ENCODE results near the gene GRIA3.

DNA sequence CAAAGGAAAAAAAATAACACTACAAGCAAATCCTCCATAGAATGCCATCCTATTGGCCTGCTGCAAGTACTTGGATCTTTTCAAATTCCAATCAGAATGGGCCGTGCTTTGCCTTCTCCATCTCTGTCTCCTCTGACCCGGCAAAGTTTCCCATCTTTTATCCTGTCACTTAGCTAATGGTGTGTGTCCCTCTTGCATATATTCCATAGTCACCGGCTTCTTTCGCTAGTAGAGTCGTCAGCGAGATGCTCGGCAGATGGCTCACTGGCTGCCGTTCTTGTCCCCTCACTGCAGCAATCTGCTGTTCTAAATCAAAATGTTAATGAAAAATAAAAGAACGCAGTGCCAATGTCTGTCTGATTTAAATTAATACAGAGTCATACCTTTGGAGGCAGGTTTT is 22.1 kb downstream of the GRIA3 start:
- TF ChIP-seq, protein P1, sequence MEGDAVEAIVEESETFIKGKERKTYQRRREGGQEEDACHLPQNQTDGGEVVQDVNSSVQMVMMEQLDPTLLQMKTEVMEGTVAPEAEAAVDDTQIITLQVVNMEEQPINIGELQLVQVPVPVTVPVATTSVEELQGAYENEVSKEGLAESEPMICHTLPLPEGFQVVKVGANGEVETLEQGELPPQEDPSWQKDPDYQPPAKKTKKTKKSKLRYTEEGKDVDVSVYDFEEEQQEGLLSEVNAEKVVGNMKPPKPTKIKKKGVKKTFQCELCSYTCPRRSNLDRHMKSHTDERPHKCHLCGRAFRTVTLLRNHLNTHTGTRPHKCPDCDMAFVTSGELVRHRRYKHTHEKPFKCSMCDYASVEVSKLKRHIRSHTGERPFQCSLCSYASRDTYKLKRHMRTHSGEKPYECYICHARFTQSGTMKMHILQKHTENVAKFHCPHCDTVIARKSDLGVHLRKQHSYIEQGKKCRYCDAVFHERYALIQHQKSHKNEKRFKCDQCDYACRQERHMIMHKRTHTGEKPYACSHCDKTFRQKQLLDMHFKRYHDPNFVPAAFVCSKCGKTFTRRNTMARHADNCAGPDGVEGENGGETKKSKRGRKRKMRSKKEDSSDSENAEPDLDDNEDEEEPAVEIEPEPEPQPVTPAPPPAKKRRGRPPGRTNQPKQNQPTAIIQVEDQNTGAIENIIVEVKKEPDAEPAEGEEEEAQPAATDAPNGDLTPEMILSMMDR (IDR thresholded peaks at IDR 0.05), result no peak
- no peak for TF ChIP-seq ZFX (IDR thresholded peaks at IDR 0.05; ENCODE audit: borderline replicate concordance)
